ENCODE results near the gene TTC32. TPM values are rescaled to one million over a fixed set of nuclear protein-coding genes. Genes with fewer than 3 reads are reported as not detected.

TTC32 gene
- total RNA-seq, result 5.5 and 10.8 TPM in 2 replicates

DNA sequence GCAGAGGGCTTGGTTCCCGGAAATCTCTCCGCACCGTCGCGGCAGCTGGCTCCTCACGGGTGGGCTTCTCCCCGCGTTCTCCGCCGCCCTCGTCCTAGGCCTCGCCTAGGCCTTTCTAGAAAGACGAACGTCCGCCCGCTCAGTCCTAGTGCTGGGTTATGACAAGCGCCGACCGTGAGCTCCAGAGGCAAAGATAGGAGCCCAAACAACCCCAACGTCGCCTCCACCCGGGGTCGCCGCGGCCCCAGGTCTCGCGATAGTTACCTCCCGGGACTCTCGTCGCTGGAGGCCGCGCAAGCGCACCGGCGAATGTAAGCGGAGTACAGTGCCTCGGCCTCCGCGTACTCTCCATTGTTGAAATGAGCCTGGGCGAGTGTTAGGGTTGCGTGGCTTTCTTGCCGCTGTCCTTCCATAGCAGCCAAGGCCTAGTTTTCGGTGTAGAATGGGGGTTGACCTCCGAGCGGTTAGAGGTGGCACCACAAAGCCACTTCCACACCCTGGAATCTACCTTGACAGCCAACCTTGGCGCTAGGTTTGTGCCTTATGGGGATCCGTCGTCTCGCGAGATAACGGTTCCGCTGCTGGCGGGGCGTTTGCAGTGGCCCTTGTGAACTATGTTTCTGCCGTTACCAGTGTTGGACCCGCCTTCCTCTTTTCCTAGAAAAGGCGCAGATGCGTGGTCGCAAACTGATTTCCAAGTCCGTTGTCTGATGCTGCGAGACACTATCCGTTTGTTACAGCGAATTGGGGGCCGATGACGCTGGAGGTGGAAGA lies at the start of gene TTC32:
TTC32 (minus strand) TSS at position 542 of the 774 bp plus-strand sequence; CDS start at position 413, 129 bp downstream.

Other genes starting within 250 kb of the TTC32 start
- gene WDR35, start 88.1 kb upstream of the TTC32 start, total RNA-seq, result 17.2 and 18.2 TPM in 2 replicates
- 1.4 and 2.3 TPM in 2 replicates for gene MATN3, start 110.7 kb upstream of the TTC32 start, total RNA-seq
- gene LAPTM4A, start 149.6 kb upstream of the TTC32 start, total RNA-seq, result 79.6 and 94.2 TPM in 2 replicates